Mucosa of rectum (tissue), 2 donors: ENCODE results near the gene C1orf53.

ENCODE experiments used
- H3K27ac ChIP-seq, 2 donors: one replicate each; pipeline ENCODE4 v1.7.0; 2013; ENCODE audit warnings: inconsistent platforms in 2 of 2, low read depth in 2 of 2, low read length in 2 of 2
- H3K27me3 ChIP-seq, 2 donors: one replicate each; pipeline ENCODE4 v1.7.0; 2013; ENCODE audit warnings: low read length in 2 of 2; ENCODE audit not compliant: control insufficient read depth in 2 of 2, insufficient read depth in 2 of 2
- H3K36me3 ChIP-seq, 2 donors: one replicate each; pipeline ENCODE4 v1.7.0; 2013; ENCODE audit warnings: low read length in 2 of 2; ENCODE audit not compliant: control insufficient read depth in 2 of 2, insufficient read depth in 2 of 2
- H3K4me1 ChIP-seq, 2 donors: one replicate each; pipeline ENCODE4 v1.7.0; 2013; ENCODE audit warnings: low read length in 2 of 2, mild to moderate bottlenecking in 1 of 2; ENCODE audit not compliant: control insufficient read depth in 2 of 2, insufficient read depth in 2 of 2
- H3K4me3 ChIP-seq, 2 donors: one replicate each; pipeline ENCODE4 v1.7.0; 2013; ENCODE audit warnings: low read length in 2 of 2
- H3K9ac ChIP-seq, 2 donors: one replicate each; pipeline ENCODE4 v1.7.0; 2013; ENCODE audit warnings: low read length in 2 of 2, low read depth in 1 of 2, mild to moderate bottlenecking in 1 of 2
- H3K9me3 ChIP-seq, 2 donors: one replicate each; pipeline ENCODE4 v1.7.0; 2013; ENCODE audit warnings: low read length in 2 of 2; ENCODE audit not compliant: control insufficient read depth in 2 of 2
- donor health status: healthy.
- donor health status: Normal muscosa, but diverticular disease.

Gene C1orf53

GRCh38 chr1:197905699-197906351 is 3.4 kb downstream of the C1orf53 start:
- Histone ChIP-seq H3K27me3 (peaks cover 40 to 41% of the 10 kb centered on the region in 2 donors), H3K4me1 (peaks cover 8 to 9% of the 10 kb centered on the region in 2 donors), H3K9ac (no peak overlapping the region), H3K36me3 (no peaks in the 10 kb centered on the region), H3K27ac (no peak overlapping the region), H3K9me3 (no peaks in the 10 kb centered on the region), H3K4me3 (no peak overlapping the region)

GRCh38 chr1:197907846-197908616 is 5.6 kb downstream of the C1orf53 start:
- no peak overlapping the region for H3K27ac ChIP-seq
- peaks cover 61 to 62% of the 10 kb centered on the region in 2 donors for H3K27me3 ChIP-seq
- no peak overlapping the region for H3K9ac ChIP-seq
- H3K36me3 ChIP-seq: no peaks in the 10 kb centered on the region
- H3K9me3 ChIP-seq: no peaks in the 10 kb centered on the region
- H3K4me3 ChIP-seq: no peak overlapping the region
- H3K4me1 ChIP-seq: peaks cover 21 to 27% of the 10 kb centered on the region in 2 donors

- H3K36me3 ChIP-seq: no peaks in the 10 kb centered on the region
- peaks cover 69% of the 10 kb centered on the region in 2 donors for H3K27me3 ChIP-seq
- H3K27ac ChIP-seq: no peak overlapping the region
- H3K4me3 ChIP-seq: no peak overlapping the region
- H3K9me3 ChIP-seq: no peaks in the 10 kb centered on the region
- no peak overlapping the region for H3K9ac ChIP-seq
- H3K4me1 ChIP-seq: peaks cover 22 to 23% of the 10 kb centered on the region in 2 donors
Observed at GRCh38 chr1:197908716-197909220, 6.3 kb downstream of the C1orf53 start.

- H3K36me3 ChIP-seq: no peaks in the 10 kb centered on the region
- H3K4me1 ChIP-seq: peaks cover 22 to 23% of the 10 kb centered on the region in 2 donors
- H3K9ac ChIP-seq: no peak overlapping the region
- H3K9me3 ChIP-seq: no peaks in the 10 kb centered on the region
- H3K27me3 ChIP-seq: peaks cover 69 to 71% of the 10 kb centered on the region in 2 donors
- H3K4me3 ChIP-seq: no peak overlapping the region
- H3K27ac ChIP-seq: no peak overlapping the region
Observed at GRCh38 chr1:197909384-197909783, 7.0 kb downstream of the C1orf53 start.

- H3K9me3 ChIP-seq: no peaks in the 10 kb centered on the region
- peak overlapping the region in 1 of 2 donors; percentile 28 for H3K4me3 ChIP-seq
- H3K27ac ChIP-seq: no peak overlapping the region
- no peaks in the 10 kb centered on the region for H3K36me3 ChIP-seq
- H3K27me3 ChIP-seq: peaks cover 77 to 79% of the 10 kb centered on the region in 2 donors
- H3K9ac ChIP-seq: no peak overlapping the region
- peaks cover 22 to 23% of the 10 kb centered on the region in 2 donors for H3K4me1 ChIP-seq
Observed at GRCh38 chr1:197910120-197910991, 7.9 kb downstream of the C1orf53 start.

- peaks cover 30 to 33% of the 10 kb centered on the region in 2 donors for H3K4me1 ChIP-seq
- no peak overlapping the region for H3K9ac ChIP-seq
- no peak overlapping the region for H3K27ac ChIP-seq
- H3K27me3 ChIP-seq: peaks cover 86 to 87% of the 10 kb centered on the region in 2 donors
- no peaks in the 10 kb centered on the region for H3K36me3 ChIP-seq
- H3K9me3 ChIP-seq: no peaks in the 10 kb centered on the region
- H3K4me3 ChIP-seq: peak overlapping the region; percentile 3 to 13
Observed at GRCh38 chr1:197911111-197911856, 8.9 kb downstream of the C1orf53 start.

- H3K27me3 ChIP-seq: peaks cover 94 to 95% of the 10 kb centered on the region in 2 donors
Observed at GRCh38 chr1:197911857-197912696, 9.6 kb downstream of the C1orf53 start.

GRCh38 chr1:197912739-197913494 is 10.5 kb downstream of the C1orf53 start:
- peaks cover 39 to 46% of the 10 kb centered on the region in 2 donors for H3K4me1 ChIP-seq
- no peaks in the 10 kb centered on the region for H3K36me3 ChIP-seq
- H3K9me3 ChIP-seq: no peaks in the 10 kb centered on the region
- H3K27ac ChIP-seq: no peak overlapping the region
- H3K27me3 ChIP-seq: peaks cover 97 to 98% of the 10 kb centered on the region in 2 donors
- no peak overlapping the region for H3K9ac ChIP-seq
- H3K4me3 ChIP-seq: peak overlapping the region in 1 of 2 donors; percentile 50

More at GRCh38 chr1:197911857-197912696, 9.6 kb downstream of the C1orf53 start:
- Histone ChIP-seq H3K4me1 (peaks cover 30 to 39% of the 10 kb centered on the region in 2 donors), H3K27ac (no peak overlapping the region), H3K4me3 (peak overlapping the region in 1 of 2 donors; percentile 50), H3K9me3 (no peaks in the 10 kb centered on the region), H3K9ac (no peak overlapping the region), H3K36me3 (no peaks in the 10 kb centered on the region)
